ENCODE measurements around the gene PARP8.

PARP8 gene

DNA sequence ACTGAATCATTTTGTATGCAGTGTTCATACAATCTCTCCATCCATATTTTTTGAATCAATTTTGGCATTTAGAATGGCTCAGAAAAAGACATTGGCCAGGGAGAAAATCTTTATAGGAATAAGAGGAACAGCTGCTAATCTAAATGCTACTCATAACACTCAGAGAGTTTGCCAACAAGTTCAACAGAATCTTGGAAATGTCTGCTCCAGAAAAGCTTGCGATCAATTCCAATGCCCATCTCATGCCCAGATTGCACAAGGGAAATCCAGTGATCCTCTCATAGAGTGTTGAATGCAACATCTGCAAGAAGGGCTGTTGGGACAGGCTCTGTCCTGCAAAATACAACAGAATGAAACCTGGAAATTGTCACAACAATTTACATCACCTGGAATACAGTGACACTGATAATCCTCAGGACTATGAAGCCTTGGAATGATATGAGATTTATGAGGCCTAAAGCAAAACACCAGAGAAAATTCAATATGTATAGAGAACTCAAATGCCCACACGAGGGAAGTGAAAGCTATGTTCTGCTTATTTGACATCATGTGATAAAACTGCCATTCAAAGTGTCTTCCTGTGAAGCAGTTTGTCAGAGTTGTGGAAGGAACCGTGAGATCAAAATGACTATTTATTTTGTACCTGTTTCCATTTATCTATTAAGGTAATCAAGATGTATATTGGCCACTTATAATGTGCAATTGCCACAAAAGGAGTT, 190.1 kb downstream of the PARP8 start:
- no peak for DNase-seq

DNA sequence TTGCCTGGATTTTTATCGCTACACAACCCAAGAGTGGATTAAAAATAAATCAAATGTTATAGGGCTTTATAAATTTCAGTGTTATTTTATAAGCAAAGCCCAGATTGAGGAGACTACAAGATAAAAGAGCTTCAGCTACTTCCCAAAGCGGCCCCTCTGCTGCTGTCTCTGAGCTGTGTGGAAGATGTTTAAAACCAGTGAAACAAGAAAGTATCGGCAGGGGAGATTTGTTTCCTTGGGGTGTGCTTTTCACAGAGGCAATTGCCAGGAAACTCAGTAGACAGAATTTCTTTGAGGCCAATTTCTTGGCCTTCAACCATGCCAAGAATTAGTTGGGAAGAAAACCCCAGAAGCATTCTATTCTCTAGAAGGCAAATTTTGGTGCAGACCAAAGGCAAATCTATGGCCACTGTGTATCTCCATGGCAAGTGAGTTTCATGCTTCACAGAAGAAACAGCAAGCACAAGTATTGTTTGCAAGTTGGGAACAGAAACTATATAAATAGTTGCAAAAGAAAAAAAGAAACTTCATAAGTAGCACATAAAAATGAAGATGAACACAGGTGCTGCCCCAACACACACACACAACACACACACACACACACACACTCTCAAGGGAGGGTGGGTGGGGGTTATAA, 197.2 kb downstream of the PARP8 start:
- DNase-seq: no peak

DNA sequence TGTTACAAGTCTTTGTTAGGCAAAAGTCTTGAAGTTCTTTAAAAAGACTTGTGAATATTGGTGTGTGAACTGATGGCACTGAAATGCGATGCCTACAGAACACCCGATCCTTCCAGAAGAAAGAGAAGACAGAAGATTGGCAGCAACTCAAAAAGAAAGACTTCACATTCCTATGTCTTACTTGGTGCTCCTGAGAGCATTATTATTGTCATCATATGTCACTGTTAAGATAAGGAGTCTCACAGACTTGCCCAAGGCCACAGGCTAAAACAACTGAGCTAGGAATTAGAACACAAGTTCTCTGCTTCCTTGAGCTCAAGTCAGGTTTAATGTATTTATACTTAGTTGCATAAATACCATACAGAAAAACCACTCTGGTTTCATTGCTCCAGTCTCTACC, 198.0 kb downstream of the PARP8 start:
- no peak for DNase-seq

- no peak for DNase-seq
Observed at GRCh38 chr5:50866415-50866814, 200.0 kb downstream of the PARP8 start.

- DNase-seq: no peak
Observed at GRCh38 chr5:50867140-50867539, 200.7 kb downstream of the PARP8 start.

DNA sequence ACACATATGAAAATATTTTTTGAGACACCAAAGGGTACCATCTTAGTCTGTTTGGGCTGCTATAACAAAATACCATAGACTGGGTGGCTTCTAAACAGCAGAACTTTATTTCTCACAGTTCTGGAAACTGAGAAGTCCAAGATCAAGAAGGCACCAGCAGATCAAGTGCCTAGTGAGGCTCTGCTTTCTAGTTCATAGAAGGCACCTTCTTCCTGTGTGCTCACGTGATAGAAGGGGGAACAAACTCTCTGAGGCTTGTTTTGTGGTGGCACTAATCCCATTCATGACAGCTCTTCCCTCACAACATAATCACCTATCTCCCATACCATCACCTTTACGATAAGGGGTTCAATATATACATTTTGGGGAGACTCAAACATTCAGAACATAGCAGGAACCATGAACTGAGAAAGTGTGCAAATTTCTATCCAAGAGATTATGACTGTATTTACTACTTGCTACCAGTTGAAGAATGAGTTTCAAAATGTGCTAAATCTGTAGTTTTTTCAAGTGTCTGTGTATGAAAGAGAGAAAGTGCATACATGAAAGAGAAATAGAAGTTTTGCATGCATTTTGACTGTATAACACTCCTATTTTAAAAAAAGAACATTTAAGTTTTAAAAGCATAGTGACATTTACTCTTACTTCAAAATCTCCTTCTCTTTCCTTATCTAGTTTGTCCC, 207.3 kb downstream of the PARP8 start:
- DNase-seq: no peak

DNA sequence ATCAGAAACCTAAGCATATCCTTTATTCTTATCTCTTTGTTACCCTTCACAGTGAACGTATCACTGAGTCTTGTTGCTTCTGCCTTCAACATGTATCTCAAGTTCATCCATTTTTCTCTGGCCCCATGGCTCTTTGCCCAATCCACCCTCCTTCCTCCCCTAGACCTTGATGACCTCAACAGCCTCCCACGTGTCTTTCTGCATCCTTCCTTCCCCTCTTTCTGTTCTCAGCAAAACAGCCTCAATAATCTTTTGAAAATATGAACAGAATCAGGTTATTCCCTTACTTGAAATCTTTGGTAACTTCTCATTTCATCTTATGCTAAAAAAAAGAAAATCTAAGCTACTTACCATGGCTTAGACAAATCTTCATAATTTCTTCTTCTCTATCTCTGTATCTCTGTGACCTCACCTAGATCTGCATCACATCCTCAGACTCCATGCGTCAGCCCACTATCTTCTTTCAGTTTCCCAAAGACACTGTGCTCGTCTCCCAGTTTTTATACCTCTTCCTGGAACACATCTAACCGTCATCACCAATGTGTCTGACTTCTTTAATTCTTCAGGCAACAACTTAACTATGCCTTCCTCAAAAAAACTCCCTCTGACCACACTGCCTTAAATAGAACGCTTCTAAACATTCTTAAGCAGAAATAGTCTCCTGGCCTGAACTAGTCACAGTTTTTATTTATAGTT, 208.0 kb downstream of the PARP8 start:
- no peak for DNase-seq

- DNase-seq: no peak
Observed at GRCh38 chr5:50875002-50875344, 208.5 kb downstream of the PARP8 start.

DNA sequence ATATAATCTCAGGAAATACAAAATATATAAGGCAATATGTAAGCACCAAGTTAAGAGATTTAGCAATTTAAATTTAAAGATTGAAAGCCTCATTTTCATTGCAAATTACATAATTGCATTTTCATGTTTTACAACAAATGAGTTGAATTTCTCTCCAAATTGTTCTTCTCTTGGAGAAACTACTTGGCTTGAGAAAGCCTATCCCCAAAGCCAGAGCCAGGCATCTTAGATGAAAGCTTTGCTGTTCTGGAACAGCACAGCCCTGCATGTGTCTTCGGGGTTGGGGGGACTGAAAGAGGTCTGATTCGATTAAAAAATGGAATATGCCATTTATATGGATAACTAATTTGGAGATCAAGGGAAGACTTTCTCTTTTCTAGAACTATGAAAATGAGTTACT, 212.0 kb downstream of the PARP8 start:
- DNase-seq: no peak

DNA sequence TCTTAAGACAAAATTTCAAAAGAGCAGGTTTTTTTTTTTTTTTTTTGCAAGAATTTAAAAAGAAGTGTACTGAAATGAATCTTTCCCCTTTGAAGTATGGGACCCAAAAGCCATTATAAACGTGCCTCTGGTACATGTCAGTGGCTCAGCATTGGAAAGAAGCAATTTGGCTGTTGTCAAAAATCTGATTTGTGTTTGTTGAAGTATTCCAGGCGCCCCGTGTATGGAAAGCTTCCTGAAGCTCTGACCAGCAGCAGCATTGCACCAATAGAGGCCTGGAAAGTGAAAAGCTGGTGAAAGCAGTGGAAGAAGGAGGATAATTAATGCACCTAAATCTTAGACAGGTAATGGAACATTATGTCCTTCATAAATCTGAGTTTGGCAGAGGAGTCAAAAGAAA, 215.0 kb downstream of the PARP8 start:
- no peak for DNase-seq

- no peak for DNase-seq
Observed at GRCh38 chr5:50886657-50887345, 220.4 kb downstream of the PARP8 start.

DNA sequence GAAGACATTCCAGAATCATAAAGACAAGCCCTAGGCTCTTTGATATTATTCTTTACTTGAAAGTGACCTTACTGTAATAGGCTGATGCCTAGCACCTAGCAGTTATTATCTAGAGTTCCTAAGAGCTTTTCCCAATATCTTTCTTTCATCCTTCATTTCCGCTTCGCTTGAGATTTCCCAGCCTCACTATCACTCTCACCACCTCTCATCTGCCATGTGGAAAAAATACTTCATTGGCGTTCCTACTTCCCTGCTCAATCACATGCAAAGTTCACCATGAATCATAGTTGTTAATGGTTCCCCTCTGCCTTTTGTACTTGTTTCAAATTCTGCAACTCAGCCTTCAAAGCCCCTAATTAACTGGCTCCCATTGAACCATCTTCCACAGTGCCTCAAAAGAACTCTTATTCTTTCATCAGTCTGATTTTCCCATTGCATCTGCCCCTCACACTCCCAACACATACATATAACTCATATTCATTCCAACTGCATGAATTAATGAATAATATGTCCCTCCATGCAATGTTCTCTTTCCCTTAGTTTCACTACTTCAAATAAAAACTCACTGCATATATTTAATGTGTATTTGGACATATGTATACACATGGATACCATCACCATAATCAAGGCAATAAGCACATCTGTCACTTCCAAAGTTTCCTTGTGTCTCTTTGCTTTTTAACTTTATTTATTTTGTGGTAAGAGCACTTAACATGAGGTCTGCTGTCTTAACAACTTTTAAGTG, 221.6 kb downstream of the PARP8 start:
- no peak for DNase-seq

DNA sequence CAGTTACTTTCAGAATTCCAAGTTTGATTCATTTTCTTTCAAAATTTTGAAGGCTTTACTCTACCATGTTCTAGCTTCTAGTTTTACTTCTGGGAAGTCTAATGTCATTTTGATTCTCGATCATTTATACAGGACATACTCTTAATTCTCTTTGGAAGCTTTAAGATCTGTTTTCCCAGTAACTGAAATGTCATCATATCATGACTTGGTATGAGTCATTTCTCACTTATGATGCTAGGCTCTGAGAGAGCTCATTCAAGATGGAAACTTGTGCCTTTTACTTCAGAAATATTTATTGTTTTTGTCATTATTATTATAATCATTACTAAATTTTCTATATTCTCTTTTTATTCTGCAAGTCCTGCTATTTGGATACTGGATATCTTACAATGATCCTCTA, 222.3 kb downstream of the PARP8 start:
- no peak for DNase-seq

DNA sequence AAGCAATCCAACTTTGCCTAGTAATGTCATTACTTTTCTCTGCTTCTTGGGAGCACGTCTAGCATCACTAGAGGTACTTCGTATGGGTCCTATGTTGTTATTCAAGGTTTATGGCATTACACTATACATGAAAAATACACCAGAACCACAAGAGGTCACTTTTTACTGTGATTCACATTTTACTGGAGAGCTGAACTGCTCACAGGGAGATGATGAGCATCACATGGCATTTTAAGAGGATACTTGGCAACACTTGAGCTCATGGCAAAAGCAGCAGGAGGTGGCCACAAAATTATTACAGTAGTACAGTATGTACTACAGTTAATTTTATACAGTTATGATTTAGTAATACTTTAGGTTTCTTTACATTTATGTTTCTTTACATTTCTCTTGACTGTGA, 223.4 kb downstream of the PARP8 start:
- no peak for DNase-seq

All from NCI-H1694 treated with DMSO at 0.1 percent for 48 hours (cell line).